Gastroesophageal sphincter (tissue), 3 donors: ENCODE results near the gene SORBS1.

Experiments used
- CTCF ChIP-seq, 4 experiments: fragments of 200-600 bp in 2 of 4; fragments of 450-650 bp in 2 of 4; sonication (generic) in 1 of 4; IDR thresholded peaks; one replicate each; pipeline ENCODE4 v1.5.1; 2017 to 2019; ENCODE audit warnings: antibody characterized with exemption in 4 of 4, mild to moderate bottlenecking in 2 of 4, moderate library complexity in 2 of 4
- POLR2A ChIP-seq, 2 donors: fragments of 450-650 bp; IDR thresholded peaks; one replicate each; pipeline ENCODE4 v1.6.1; 2017; ENCODE audit warnings: antibody characterized with exemption in 2 of 2, mild to moderate bottlenecking in 2 of 2, moderate library complexity in 1 of 2
- POLR2AphosphoS5 ChIP-seq: sonication (generic); formaldehyde crosslinking; IDR thresholded peaks from one replicate; pipeline ENCODE4 v1.6.1; 2017; ENCODE audit warnings: antibody characterized with exemption

- no peak for TF ChIP-seq CTCF (IDR thresholded peaks at IDR 0.05)
- no peak for TF ChIP-seq POLR2AphosphoS5
- TF ChIP-seq POLR2A (IDR thresholded peaks at IDR 0.05), result no peak
Measured at GRCh38 chr10:95321554-95322301, 239.4 kb downstream of the SORBS1 start.
